NCI-H146 treated with DMSO at 0.1 percent for 48 hours (cell line): Measurements from ENCODE around the gene PLA2G5.

Experiments
- DNase-seq: peaks from one replicate; lab custom pipeline; 2025; ENCODE audit not compliant: unreplicated experiment; lab: John Stamatoyannopoulos, UW

Gene PLA2G5

DNA sequence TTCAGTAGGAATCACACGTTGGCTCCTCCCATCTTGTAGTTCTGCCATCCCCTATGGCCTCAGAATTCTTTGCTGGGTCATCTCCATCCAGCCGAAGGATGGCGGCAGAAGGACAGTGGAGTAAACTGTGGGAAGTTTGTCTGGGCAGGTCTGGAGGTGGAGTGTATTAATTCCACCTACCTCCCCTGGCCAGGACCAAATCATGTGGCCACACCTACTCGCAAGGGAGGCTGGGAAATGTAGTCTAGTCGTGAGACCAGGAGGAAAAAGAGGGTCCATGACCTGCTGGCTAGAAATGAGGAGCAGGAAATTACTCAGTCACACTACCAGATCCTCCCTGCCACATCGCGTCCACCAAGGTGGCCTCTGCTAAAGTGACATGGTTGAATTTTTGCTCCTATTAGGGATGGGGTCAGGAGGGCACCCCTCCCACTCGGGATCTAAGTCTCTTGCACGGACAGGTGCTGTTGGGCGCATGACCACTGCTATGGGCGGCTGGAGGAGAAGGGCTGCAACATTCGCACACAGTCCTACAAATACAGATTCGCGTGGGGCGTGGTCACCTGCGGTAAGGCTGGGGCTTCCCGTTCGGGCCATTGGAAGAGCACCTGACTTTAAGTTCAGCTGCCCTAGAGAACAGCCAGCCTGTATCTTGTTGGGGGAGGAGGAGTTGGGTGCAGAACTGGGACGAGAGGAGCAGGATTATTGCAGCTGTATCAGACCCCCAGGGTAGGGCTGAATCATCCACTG is 19.5 kb downstream of the PLA2G5 start:
- DNase-seq = no peak

DNA sequence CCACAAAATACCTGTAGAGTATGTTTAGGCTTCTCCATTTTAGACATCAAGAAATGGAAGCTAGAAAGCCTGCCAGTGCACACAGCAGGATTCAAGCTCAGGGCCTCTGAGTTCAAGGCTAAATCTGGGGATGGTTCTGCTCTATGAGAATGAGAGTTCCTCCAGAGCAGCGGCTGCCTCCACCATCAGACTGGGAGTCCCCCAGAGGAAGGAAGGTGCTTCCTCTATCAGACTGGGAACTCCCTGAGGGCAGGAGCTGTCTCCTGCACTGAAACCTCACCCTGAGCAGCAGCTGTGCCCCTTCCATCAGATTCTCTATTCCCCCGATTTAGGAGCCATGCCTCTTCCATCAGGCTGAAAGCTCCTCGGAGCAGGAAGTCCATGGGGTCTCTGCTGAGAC is 20.1 kb downstream of the PLA2G5 start:
- no peak for DNase-seq

DNA sequence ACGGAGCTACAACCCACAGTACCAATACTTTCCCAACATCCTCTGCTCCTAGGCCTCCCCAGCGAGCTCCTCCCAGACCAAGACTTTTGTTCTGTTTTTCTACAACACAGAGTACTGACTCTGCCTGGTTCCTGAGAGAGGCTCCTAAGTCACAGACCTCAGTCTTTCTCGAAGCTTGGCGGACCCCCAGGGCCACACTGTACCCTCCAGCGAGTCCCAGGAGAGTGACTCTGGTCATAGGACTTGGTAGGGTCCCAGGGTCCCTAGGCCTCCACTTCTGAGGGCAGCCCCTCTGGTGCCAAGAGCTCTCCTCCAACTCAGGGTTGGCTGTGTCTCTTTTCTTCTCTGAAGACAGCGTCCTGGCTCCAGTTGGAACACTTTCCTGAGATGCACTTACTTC is 20.6 kb downstream of the PLA2G5 start:
- no peak for DNase-seq

DNA sequence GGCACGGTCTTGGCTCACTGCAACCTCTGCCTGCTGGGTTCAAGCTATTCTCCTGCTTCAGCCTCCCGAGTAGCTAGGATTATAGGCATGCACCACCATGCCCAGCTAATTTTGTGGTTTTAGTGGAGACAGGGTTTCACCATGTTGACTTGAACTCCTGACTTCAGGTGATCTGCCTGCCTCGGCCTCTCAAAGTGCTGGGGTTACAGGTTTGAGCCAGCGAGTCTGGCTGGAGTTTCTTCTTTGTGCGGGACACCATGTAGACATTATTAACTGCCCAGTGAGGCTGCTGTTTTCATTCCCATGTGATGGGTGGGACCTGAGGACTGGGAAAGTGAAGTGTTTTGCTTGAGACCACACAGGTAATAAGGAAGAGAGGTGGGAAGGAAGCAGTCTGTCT is 23.3 kb downstream of the PLA2G5 start:
- no peak for DNase-seq

DNA sequence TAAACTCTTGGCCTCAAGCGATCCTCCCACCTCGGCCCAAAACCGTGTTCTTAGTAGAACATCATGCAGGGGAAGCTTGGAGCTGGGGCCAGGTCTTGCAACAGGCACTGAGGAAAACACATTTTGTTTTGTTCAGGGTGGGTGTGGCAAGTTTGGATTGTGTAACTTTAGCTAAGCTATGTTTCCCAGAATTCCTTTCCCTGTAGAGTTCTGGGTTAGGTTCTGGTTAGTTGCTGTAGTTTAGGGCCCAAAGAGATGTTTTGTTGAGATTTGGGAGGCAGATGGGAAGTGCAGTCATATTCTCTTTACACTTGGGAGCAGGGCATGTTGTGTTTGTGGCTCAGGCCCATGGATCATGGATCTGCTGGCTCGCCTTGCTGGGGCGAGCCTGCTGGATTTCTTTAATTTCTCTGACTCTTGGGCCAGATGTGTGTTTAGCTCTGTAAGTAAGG is 24.0 kb downstream of the PLA2G5 start:
- DNase-seq = no peak

DNA sequence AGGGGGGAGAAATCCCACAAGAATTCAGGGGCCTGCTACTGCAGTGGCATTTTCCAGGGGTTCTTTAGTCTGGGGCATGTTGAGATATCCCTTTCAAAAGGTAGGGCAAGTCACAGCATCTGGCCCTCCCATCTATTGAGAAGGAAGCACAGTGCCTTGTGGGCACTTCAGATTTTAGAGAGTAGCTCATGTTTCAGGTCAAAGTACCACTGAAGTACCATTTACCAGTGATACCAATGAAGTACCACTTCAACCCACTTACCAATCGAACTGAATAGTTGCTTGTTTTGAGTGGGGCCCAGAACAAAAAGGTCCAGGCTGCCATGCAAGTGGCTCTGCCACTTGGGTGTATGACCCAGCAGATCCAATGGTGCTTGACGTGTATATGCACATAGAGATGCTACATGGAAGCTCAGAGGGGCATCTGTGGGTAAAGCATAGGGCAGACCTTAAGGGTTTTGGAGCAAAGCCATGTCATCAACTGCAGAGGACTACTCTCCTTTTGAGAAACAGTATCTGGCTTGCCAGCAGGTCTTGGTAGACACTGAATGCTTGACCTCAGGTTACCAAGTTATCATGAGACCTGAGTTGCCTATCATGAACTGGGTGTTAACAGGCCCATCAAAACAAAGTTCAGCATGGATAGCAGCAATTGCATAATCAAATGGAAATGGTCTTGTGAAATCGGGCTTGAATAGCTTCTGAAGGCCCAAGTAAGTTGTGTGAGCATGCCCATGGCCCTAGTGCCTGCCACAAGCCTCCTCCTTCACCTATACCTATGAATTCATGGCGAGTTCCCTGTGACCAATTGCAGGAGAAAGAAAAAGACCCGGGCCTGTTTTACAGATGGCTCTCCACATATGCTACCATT is 25.8 kb downstream of the PLA2G5 start:
- no peak for DNase-seq

DNA sequence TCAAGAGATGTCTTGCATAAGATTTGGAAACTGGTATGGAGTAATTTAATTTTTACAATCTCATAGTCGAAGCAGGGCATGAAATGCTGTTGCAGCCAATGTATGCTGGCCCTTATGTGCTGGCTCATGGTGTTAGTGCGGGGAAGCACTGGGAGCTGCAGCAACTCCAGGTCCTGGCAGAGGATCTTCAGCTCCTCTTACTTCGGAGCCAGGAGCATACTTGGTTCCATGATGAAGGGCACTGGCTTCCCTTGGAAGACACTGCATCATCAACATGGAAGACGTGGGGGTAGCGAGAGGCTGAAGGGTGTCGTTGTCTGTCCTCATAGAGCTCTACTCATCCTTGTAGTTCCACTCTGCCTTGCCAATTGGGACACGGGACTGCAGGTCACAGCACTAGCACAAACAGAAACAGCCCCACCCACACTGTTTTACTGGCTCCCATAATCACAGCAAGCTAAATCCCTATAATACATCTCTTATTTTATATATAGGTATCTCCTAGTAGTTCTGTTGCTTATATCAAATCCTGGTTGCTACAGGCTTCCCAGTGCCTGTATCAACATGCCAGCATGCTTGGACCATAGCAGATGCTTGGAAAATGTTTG is 26.9 kb downstream of the PLA2G5 start:
- DNase-seq = no peak

DNA sequence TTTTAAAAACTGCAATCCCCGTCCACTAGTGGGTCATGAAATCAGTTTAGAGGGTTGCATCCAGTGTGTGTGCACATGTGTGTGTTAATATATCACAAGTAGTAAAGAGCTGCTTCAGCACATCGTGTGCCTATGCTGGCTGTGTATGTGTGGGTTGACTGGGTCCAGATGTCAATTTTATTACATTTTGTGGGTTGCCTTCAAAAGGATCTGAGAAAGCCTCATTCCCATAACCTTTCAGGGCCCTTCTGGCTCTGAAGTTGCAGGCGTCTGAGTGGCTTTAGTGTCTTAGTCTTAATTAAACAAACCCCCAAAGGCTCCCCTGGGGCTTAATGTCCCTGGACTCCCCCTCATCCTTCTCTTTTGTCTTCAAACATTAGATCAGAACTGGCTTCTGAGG is 29.5 kb downstream of the PLA2G5 start:
- DNase-seq = no peak

DNA sequence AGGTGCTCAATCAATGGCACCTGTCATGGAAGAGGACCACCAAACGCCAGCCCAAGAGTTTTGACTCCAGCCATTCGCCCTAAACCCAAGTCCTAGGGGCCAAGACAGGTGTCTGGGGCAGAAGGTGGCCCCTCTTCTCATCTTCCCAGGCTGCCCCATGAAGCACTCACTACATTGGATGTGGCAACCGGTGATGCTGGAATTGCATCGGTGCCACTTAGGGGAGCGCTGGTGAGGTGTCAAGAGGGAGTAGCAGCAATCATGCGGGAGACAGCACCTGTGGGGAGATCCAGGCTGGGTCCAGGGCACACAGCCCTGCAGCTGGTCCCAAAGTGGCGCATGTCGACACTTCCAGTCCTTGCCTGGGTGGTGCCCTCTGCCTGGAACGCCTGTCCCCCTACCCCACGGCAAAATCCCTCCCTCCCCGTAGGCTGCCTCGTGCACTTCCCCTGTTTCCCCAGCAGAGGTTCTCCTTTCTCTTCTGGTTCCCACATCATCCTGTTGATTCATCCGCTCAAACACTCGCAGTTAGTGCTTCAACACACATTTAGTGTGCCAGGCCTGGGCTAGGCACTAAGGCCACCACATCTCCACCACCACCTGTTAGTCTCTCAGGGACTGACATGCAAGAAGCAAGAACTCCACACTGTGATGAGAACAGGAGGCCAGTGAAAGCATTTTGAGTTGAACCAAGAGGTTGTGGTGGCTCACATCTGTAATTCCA is 30.8 kb downstream of the PLA2G5 start:
- no peak for DNase-seq

DNA sequence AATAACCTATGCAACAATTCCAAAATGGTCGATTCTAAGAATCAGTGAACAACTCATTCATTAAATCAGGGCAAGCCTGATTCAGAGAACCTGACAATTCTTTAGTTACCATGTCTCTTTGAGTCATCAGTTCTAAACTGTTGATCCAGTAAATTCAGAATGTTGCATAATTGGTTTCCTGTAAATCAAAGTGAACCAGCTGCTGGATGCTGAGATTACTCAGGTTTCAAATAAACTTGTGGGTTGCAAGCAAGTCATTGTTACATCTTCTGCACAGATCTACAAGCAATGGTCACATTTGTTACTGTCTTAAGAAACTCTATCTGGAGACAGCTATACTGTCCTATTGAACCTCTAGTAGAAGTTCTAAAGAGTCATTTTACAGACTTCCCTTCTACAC is 32.9 kb downstream of the PLA2G5 start:
- DNase-seq = no peak

DNA sequence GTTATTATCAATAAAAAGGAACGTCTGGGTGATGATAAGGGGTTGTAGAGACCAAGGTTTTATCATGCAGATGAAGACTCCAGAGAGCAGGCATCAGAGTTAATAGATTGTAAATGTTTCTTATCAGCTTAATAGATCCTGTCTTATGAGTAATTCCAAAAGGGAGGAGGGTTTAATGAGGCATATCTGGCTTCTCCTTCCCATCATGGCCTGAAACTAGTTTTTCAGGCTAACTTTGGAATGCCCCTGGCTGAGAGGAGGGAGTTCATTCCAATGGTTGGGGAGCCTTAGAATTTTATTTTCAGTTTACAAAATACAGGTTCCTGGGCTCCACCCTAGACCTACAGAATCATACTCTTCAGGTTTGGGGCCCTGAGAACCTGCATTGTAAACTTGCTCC is 35.9 kb downstream of the PLA2G5 start:
- no peak for DNase-seq

DNA sequence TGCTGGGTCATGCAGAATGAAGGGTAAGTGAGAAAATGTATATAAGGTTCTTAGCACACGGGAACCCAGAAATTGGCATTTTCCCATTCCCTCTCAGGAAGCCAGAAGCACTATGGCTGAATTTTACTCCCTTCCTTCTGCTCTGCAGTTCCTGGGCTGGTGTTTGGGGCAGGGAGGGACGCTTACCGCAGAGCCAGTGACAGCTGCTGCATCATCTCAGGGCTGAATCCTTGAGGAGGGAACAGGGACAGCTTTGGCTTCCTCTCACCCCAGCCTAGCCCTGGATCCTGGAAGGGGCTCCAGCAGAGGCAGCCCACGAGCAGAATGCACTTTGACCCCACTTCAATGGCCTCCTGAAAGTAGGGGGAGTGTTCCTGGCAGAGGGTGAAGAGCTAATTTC is 37.4 kb downstream of the PLA2G5 start:
- no peak for DNase-seq

DNA sequence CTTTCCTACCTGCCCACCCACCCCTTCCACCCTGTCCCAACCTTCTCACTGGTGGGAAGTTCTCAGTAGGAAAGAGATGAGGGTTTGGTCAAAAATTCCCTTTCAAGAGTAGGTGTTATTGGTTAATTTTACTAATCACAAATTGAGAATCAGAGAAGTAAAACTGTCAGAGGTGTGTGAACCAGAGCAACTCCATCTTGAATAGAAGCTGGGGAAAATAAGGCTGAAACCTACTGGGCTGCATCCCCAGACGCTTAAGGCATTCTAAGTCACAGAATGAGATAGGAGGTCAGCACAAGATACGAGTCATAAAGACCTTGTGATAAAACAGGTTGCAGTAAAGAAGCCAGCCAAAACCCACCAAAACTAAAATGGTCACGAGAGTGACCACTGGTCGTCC is 37.8 kb downstream of the PLA2G5 start:
- DNase-seq = no peak

DNA sequence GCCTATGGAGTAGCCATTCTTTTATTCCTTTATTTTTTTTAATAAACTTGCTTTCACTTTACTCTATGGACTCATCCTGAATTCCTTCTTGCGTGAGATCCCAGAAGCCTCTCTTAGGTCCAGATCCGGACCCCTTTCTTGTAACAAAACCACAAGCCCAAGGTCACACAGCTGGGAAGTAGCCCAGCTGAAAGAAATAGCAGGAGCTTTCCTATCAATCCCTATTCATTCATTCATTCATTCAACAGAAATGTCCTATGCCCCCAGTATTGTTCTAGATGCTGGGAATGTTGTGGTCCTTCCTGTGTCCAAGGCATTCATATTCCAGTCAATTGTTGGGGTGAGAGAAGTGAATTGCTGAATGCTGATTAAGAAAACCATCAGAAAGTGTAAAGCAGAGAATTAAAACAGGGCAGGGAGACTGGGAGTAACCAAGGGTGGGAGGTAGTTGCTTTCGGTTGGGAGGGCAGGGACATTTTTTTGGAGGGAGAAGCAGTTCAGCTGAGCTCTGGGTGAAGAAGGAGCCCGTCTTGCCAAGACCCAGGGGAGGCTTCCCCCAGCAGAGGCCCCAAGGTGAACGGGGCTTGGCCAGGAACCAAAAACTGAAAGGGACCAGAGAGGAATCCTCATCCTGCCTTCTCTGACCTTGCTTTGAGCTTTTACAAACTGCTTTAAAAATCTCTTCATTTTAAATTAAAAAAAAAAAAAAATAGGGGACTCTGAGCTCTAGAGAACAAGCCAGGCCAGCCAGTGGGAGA is 38.6 kb downstream of the PLA2G5 start:
- DNase-seq = no peak

DNA sequence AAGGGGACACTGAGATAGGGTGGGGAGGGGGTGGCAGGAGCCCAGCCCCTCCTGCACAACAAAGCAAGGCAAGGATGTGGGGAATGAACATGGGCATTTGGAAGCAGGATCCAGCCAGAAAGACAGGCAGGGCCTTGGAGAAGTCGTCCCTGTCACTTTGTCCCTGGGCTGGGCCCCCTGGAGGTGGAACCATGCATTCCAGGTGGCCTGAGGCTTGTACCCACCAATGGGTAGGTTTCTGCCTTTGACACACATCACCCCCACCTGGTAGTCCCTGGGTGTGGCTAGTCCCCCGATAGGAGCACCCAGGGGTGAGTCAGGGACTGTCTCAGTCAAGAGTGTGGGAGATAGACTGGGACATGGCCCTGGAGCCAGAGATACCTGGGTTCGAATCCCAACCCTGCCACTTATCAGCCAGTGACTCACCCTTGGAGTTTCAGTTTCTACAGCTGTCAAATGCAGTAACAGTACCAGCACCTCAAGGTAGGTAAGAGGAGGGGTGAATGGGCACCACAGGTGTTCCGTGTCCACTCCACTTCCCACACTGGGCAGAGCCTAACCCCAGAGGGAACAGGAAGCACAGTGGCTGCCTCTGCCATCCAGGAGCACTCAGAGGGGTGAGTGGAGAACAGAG is 39.3 kb downstream of the PLA2G5 start:
- DNase-seq = no peak

DNA sequence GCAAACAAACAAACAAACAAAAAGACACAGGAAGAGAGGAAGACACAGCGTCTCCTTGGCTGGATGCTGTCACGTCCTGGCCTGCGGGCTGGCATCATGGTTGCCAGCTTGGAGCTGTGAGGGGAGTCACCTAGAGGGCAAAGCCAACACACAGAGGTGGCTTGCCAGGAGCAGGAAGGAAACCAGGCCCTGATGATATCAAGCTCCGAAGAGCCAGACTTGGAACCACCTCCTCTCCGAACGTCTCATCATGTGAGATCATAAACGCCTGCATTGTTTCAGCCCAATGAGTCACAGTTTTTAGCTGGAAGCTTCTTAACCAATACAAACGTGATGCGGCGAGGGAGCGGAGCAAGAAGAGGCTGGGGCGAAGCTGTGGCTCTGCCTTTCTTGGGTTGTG is 40.7 kb downstream of the PLA2G5 start:
- no peak for DNase-seq

DNA sequence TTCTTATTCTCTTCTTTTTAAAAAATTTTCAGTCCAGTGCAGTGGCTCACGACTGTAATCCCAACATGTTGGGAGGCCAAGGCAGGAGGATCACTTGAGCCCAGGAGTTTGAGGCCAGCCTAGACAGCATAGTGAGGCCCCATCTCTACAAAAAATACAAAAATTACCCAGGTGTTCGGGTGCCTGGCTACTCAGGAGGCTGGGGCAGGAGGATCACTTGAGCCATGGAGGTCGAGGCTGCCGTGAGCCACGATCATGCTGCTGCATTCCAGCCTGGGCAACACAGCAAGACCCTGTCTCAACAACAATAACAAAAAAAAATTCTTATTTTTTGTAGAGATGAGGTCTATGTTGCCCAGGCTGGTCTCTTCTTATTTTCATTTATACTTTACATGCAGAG is 41.5 kb downstream of the PLA2G5 start:
- no peak for DNase-seq

DNA sequence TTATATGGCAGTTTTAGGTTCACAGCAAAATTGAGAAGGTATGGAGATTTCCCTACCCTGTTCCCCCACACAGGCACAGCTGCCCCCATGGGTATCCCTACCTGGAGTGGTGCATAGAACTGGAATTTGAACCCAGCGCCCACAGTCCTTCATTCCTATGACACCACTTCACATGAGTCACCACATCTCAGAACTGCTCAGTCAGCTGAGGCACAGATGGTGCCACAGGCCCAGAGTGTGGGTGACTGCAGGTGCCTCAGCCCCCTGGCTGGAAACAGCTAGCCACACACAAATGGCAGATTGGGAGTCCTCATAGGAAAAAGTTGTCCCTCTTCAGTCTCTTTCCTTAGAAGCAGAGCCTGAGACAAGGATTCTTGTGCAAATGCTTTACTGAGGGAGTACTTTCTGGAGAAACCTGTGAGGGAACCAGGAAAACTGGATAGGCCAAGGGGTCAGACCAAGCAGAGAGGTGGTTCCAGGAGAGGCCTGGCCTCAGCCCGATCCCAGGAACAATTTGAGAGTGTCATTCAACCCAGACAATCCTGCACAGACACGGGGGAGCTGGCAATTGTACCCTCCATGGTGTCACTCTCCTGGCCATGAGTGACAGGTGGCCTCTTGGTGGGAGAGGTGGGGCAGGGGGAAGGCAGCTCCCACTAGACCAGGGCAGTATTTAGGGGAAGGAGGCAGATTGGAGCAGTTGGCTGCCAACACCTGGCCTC is 42.4 kb downstream of the PLA2G5 start:
- DNase-seq = no peak

DNA sequence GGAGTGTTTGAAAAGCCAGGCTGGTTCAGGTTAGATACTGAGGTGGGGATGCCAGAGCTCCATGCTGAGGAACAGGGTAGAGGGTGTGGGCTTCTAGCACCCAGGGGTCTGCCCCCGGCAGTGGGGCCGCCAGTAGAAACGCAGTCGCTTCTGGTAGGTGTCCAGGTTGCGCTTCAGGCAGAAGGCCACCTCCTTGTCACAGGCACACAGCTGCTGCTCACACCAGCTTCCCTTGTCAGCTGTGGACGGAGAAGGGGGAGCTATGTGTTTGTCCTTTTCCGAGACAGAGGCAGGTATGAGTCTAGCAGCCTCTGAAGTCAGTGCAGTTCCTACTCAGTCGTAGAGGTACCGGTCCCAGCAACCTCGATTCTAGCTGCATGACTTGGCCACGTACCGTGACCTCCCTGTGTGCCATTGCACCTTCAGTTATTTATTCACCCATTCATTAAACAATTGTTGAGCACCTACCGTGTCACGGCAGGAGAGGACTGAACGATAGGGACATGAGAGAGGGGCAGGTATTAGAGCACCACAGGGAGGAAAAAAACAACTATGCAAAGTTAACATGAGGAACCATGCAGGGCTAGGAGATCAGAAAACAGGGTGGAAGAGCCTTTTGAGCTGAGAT is 44.1 kb downstream of the PLA2G5 start:
- DNase-seq = no peak
